GM23248 (cell line): Measurements from ENCODE around the gene MLC1. TPM values are rescaled to one million over a fixed set of nuclear protein-coding genes. Genes with fewer than 3 reads are reported as not detected.

Experiments used
- DNase-seq: peaks from one replicate; pipeline ENCODE4 v3.0.0-alpha.2; 2015
- H2AFZ ChIP-seq: fragments of 200-600 bp; sonication (generic); 2 replicates; pipeline ENCODE4 v1.6.1; 2016; ENCODE audit warnings: antibody characterized with exemption
- H3F3A ChIP-seq: fragments of 200-600 bp; sonication (generic); 2 replicates; pipeline ENCODE4 v1.6.1; 2016; ENCODE audit warnings: mild to moderate bottlenecking, antibody characterized with exemption, mixed run types; ENCODE audit not compliant: insufficient read depth
- H3K27ac ChIP-seq: fragments of 200-600 bp; sonication (generic); 2 replicates; pipeline ENCODE4 v1.5.1; 2016; ENCODE audit warnings: mild to moderate bottlenecking
- H3K27me3 ChIP-seq: fragments of 200-600 bp; sonication (generic); replicated peaks from 2 replicates; pipeline ENCODE4 v1.6.1; 2016; ENCODE audit warnings: mild to moderate bottlenecking; ENCODE audit not compliant: insufficient read depth
- H3K36me3 ChIP-seq: fragments of 200-600 bp; sonication (generic); 2 replicates; pipeline ENCODE4 v1.6.1; 2016; ENCODE audit warnings: low read depth, mild to moderate bottlenecking
- H3K4me1 ChIP-seq: fragments of 200-600 bp; sonication (generic); 2 replicates; pipeline ENCODE4 v1.6.1; 2016; ENCODE audit warnings: mild to moderate bottlenecking; ENCODE audit not compliant: insufficient read depth
- H3K4me2 ChIP-seq: fragments of 200-600 bp; sonication (generic); one replicate; pipeline ENCODE4 v1.6.1; 2016; ENCODE audit warnings: mild to moderate bottlenecking; ENCODE audit not compliant: unreplicated experiment
- H3K4me3 ChIP-seq: fragments of 200-600 bp; sonication (generic); 2 replicates; pipeline ENCODE4 v1.5.1; 2016; ENCODE audit warnings: mild to moderate bottlenecking
- H3K79me2 ChIP-seq: fragments of 200-600 bp; sonication (generic); 2 replicates; pipeline ENCODE4 v1.6.1; 2016; ENCODE audit warnings: mild to moderate bottlenecking; ENCODE audit not compliant: insufficient read depth
- H3K9ac ChIP-seq: fragments of 200-600 bp; sonication (generic); 2 replicates; pipeline ENCODE4 v1.6.1; 2016; ENCODE audit warnings: mild to moderate bottlenecking
- H3K9me2 ChIP-seq: fragments of 200-600 bp; sonication (generic); 2 replicates; pipeline ENCODE4 v1.6.1; 2016; ENCODE audit warnings: mixed run types, mild to moderate bottlenecking, moderate library complexity; ENCODE audit not compliant: insufficient read depth
- H3K9me3 ChIP-seq: fragments of 200-600 bp; sonication (generic); one replicate; pipeline ENCODE4 v1.6.1; 2017; ENCODE audit warnings: low read depth
- H4K20me1 ChIP-seq: fragments of 200-600 bp; sonication (generic); 2 replicates; pipeline ENCODE4 v1.6.0; 2016; ENCODE audit not compliant: insufficient read depth
- EZH2 ChIP-seq: fragments of 200-600 bp; sonication (generic); IDR thresholded peaks from 2 replicates; pipeline ENCODE4 v1.6.1; 2018; ENCODE audit warnings: antibody characterized with exemption, mild to moderate bottlenecking; ENCODE audit not compliant: insufficient read depth, poor library complexity, severe bottlenecking
- EZH2phosphoT487 ChIP-seq: fragments of 200-600 bp; sonication (generic); IDR thresholded peaks from 2 replicates; pipeline ENCODE4 v1.6.1; 2018; ENCODE audit warnings: antibody characterized with exemption, moderate library complexity, mild to moderate bottlenecking, low read depth; ENCODE audit not compliant: insufficient read depth
- WGBS, 2 experiments: methylation state at CpG; one replicate each; pipeline ENCODE4 v1.1.6; 2015 to 2017; ENCODE audit warnings: low lambda C conversion rate in 2 of 2, low coverage in 1 of 2; ENCODE audit errors: missing lambda C conversion rate in 2 of 2; 5-methylcytosine and 5-hydroxymethylcytosine counted together
- in situ Hi-C: fragments of 300-500 bp; cut with MboI; formaldehyde crosslinking; loops from 2 replicates; pipeline ENCODE4 v1.15.0; 2020
- polyA plus RNA-seq: library from polyadenylated mRNA; unstranded; fragments of >200 nt; fragmentation: Nextera tagmentation; extraction: Ambion mirVana; gene quantifications from 2 replicates; pipeline ENCODE4 v1.2.1, GENCODE V29; 2016
- total RNA-seq: library from RNA; depleted of rRNA; stranded (reverse); fragments of >200 nt; shearing (Covaris generic); gene quantifications from 2 replicates; pipeline ENCODE4 v1.2.3, GENCODE V29; 2014

Gene MLC1
- total and polyA plus RNA-seq, 2 experiments from 2014 or later = not detected

GRCh38 chr22:50041361-50042065 is 43.7 kb downstream of the MLC1 start:
- Histone ChIP-seq H3K4me3 (no peak overlapping the region), H3K79me2 (no peaks in the 10 kb centered on the region), H2AFZ (no peak overlapping the region), H4K20me1 (no peaks in the 10 kb centered on the region), H3F3A (no peaks in the 10 kb centered on the region), H3K9me3 (no peaks in the 10 kb centered on the region), H3K9ac (no peak overlapping the region), H3K27ac (no peak overlapping the region), H3K27me3 (0 out of 2 replicates have a peak, but pooled peaks cover 8% of the 10 kb centered on the region), H3K4me1 (no peaks in the 10 kb centered on the region), H3K9me2 (no peaks in the 10 kb centered on the region), H3K4me2 (no peak overlapping the region), H3K36me3 (no peaks in the 10 kb centered on the region)
- in situ Hi-C loops = no loop called here
- DNase-seq = no peak
- 52 to 60% methylated on average over 17 of the region's 17 CpGs for WGBS, 2 experiments
- no peak for TF ChIP-seq EZH2phosphoT487
- no peak for TF ChIP-seq EZH2

GRCh38 chr22:50040717-50041116 is 44.5 kb downstream of the MLC1 start:
- 59 to 67% methylated on average over 7 of the region's 7 CpGs for WGBS, 2 experiments
- no peaks in the 10 kb centered on the region for H3K9me3 ChIP-seq
- H3K27ac ChIP-seq = no peak overlapping the region
- no peaks in the 10 kb centered on the region for H3K36me3 ChIP-seq
- H3K4me1 ChIP-seq = no peaks in the 10 kb centered on the region
- no peak for DNase-seq
- H3K4me2 ChIP-seq = no peak overlapping the region
- H2AFZ ChIP-seq = no peak overlapping the region
- no peak overlapping the region for H3K4me3 ChIP-seq
- 0 out of 2 replicates have a peak, but pooled peaks cover 8% of the 10 kb centered on the region for H3K27me3 ChIP-seq
- H4K20me1 ChIP-seq = no peaks in the 10 kb centered on the region
- no peak overlapping the region for H3K9ac ChIP-seq
- TF ChIP-seq EZH2phosphoT487 = no peak
- no peak for TF ChIP-seq EZH2
- no peaks in the 10 kb centered on the region for H3K9me2 ChIP-seq
- no peaks in the 10 kb centered on the region for H3K79me2 ChIP-seq
- in situ Hi-C loops = no loop called here
- no peaks in the 10 kb centered on the region for H3F3A ChIP-seq

GRCh38 chr22:50039669-50040443 is 45.4 kb downstream of the MLC1 start:
- Histone ChIP-seq H3K36me3 (no peaks in the 10 kb centered on the region), H3K27me3 (0 out of 2 replicates have a peak, but pooled peaks cover 8% of the 10 kb centered on the region), H3K4me2 (no peak overlapping the region), H3K4me1 (no peaks in the 10 kb centered on the region), H3K27ac (no peak overlapping the region), H3K9me3 (no peaks in the 10 kb centered on the region), H3F3A (no peaks in the 10 kb centered on the region), H3K4me3 (no peak overlapping the region), H4K20me1 (no peaks in the 10 kb centered on the region), H3K9me2 (no peaks in the 10 kb centered on the region), H2AFZ (no peak overlapping the region), H3K79me2 (no peaks in the 10 kb centered on the region), H3K9ac (no peak overlapping the region)
- no peak for DNase-seq
- TF ChIP-seq EZH2 = no peak
- TF ChIP-seq EZH2phosphoT487 = no peak
- in situ Hi-C loops = no loop called here
- 55 to 65% methylated on average over 29 of the region's 29 CpGs for WGBS, 2 experiments

GRCh38 chr22:50035976-50036724 is 49.1 kb downstream of the MLC1 start:
- DNase-seq = no peak
- in situ Hi-C loops = no loop called here
- H2AFZ ChIP-seq = no peak overlapping the region

More at GRCh38 chr22:50035976-50036724, 49.1 kb downstream of the MLC1 start:
- 71 to 78% methylated on average over 22 to 23 of the region's 23 CpGs for WGBS, 2 experiments
- Histone ChIP-seq H3K79me2 (no peaks in the 10 kb centered on the region), H3F3A (no peaks in the 10 kb centered on the region), H3K36me3 (no peaks in the 10 kb centered on the region), H3K4me1 (no peaks in the 10 kb centered on the region), H3K4me3 (no peak overlapping the region), H3K9me2 (no peaks in the 10 kb centered on the region), H4K20me1 (no peaks in the 10 kb centered on the region), H3K27me3 (peaks cover 7% of the 10 kb centered on the region), H3K9ac (no peak overlapping the region), H3K27ac (no peak overlapping the region), H3K9me3 (no peaks in the 10 kb centered on the region), H3K4me2 (no peak overlapping the region)
- TF ChIP-seq EZH2 = no peak
